Right renal pelvis (tissue), 4 donors: ENCODE measurements around the gene CANX. TPM values are rescaled to one million over a fixed set of nuclear protein-coding genes. Genes with fewer than 3 reads are reported as not detected.
A peak's percentile ranks its signal among the peaks of the same experiment; 100 is the strongest.
"Not testable (repeated sequence)": the region's sequence is repeated elsewhere in the genome, so short reads cannot be mapped to it uniquely, and the experiment has no call there.

ENCODE experiments used
- DNase-seq, 4 donors: peaks; one replicate each; pipeline ENCODE4 v3.0.0-alpha.2; 2013; ENCODE audit warnings: low read depth in 4 of 4, low spot score in 3 of 4, missing footprints in 1 of 4
- polyA plus RNA-seq, 4 donors: library from polyadenylated mRNA; unstranded; fragments of 120-200 nt; gene quantifications; one replicate each; pipeline ENCODE4 v1.2.1, GENCODE V29; 2013; ENCODE audit not compliant: insufficient read length in 4 of 4

CANX gene
- 100 to 1,000 TPM; 522 to 659 (median 612) TPM for polyA plus RNA-seq

GRCh38 chr5:179698935-179699615 is at the start of gene CANX:
Gene CANX (plus strand): TSS chr5:179698967. CDS start chr5:179705682, 6,715 bp downstream.
- DNase-seq, result no peak

GRCh38 chr5:179649166-179649703 is 49.5 kb upstream of the CANX start:
- DNase-seq, result not testable (repeated sequence)

GRCh38 chr5:179650245-179650644 is 48.5 kb upstream of the CANX start:
- DNase-seq, result not testable (repeated sequence)

- not testable (repeated sequence) for DNase-seq
Observed at GRCh38 chr5:179653135-179653534, 45.6 kb upstream of the CANX start.

GRCh38 chr5:179657302-179658178 is 41.2 kb upstream of the CANX start:
- DNase-seq, result not testable (repeated sequence)

GRCh38 chr5:179658179-179658856 is 40.4 kb upstream of the CANX start:
- not testable (repeated sequence) for DNase-seq

- not testable (repeated sequence) for DNase-seq
Observed at GRCh38 chr5:179661647-179662046, 37.1 kb upstream of the CANX start.

- DNase-seq, result peak in 1 of 4 donors; percentile 36
Observed at GRCh38 chr5:179668391-179668790, 30.4 kb upstream of the CANX start.

GRCh38 chr5:179678223-179679013 is 20.3 kb upstream of the CANX start:
- peak; percentile 93 to 97 (median 95) for DNase-seq

GRCh38 chr5:179679014-179679674 is 19.6 kb upstream of the CANX start:
- DNase-seq, result peak in 2 of 4 donors; percentile 65 to 66

GRCh38 chr5:179680014-179680779 is 18.6 kb upstream of the CANX start:
- DNase-seq, result no peak

- no peak for DNase-seq
Observed at GRCh38 chr5:179680780-179681401, 17.9 kb upstream of the CANX start, which contains the start of gene CBY3. Gene CBY3 (minus strand): TSS chr5:179681034. CDS start chr5:179680918, 116 bp downstream.

- DNase-seq, result not testable (repeated sequence)
Observed at GRCh38 chr5:179689212-179689611, 9.6 kb upstream of the CANX start.

- DNase-seq, result no peak
Observed at GRCh38 chr5:179694561-179694960, 4.2 kb upstream of the CANX start.

- no peak for DNase-seq
Observed at GRCh38 chr5:179696603-179697002, 2.2 kb upstream of the CANX start.

GRCh38 chr5:179697108-179697507 is 1.7 kb upstream of the CANX start:
- DNase-seq, result no peak

GRCh38 chr5:179697543-179697942 is 1.2 kb upstream of the CANX start:
- DNase-seq, result not testable (repeated sequence)
